Fibroblast of pulmonary artery (primary cell): ENCODE results near the gene PDE7B.

Source experiments
- DNase-seq: peaks from one replicate; pipeline ENCODE4 v3.0.0-alpha.2; 2010; ENCODE audit warnings: low read depth
- H3K4me3 ChIP-seq: replicated peaks from 2 replicates; pipeline ENCODE4 v1.5.1; 2011; ENCODE audit warnings: low read depth, mild to moderate bottlenecking, control low read depth, low read length, moderate library complexity
- TF ChIP-seq, protein P1 (sequence below): IDR thresholded peaks from 2 replicates; pipeline ENCODE4 v1.5.1; 2011; ENCODE audit warnings: mild to moderate bottlenecking, control low read depth, low read length, inconsistent platforms; ENCODE audit errors: missing control alignments

Gene PDE7B

DNA sequence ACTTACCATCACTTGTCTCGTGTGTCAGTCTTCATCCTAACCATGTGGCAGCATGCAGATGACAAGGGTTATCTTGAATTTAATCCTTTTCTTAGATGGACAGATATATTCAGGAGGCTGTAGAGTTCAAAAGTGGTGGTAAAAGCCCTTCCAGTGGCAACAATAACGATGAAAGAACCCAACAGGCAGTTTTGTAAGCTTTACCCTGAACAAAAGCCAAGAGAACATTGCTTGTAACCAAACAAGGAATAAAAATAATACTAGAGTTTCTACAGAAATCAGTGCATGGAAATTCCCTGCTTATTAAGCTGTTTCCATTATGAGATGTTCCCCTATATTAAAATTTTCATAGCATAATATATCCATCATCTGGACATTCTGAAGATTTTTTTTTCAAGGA lies 69.7 kb downstream of the PDE7B start:
- DNase-seq, result peak; percentile 46
- TF ChIP-seq, protein P1, sequence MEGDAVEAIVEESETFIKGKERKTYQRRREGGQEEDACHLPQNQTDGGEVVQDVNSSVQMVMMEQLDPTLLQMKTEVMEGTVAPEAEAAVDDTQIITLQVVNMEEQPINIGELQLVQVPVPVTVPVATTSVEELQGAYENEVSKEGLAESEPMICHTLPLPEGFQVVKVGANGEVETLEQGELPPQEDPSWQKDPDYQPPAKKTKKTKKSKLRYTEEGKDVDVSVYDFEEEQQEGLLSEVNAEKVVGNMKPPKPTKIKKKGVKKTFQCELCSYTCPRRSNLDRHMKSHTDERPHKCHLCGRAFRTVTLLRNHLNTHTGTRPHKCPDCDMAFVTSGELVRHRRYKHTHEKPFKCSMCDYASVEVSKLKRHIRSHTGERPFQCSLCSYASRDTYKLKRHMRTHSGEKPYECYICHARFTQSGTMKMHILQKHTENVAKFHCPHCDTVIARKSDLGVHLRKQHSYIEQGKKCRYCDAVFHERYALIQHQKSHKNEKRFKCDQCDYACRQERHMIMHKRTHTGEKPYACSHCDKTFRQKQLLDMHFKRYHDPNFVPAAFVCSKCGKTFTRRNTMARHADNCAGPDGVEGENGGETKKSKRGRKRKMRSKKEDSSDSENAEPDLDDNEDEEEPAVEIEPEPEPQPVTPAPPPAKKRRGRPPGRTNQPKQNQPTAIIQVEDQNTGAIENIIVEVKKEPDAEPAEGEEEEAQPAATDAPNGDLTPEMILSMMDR, result no peak
- H3K4me3 ChIP-seq, result no peak overlapping the region

DNA sequence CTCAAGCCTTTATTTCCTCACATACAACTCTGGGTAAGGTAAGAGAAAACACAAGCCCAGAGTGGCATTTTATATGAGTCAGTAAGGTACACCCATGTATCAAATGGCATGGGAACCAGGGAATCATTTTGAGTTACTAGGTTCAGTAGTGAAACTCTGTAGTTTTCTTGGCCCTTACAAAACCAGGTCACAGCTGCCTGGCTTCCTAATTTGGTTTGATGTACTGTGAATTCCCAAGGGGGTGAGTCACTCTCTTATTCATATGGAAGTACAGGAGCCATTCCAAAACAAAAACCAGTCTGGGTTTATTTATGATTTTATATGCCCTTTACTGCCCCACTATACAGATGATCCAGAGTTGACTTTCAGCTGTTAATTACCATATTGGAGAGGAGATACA lies 70.7 kb downstream of the PDE7B start:
- peak; percentile 98 for DNase-seq
- TF ChIP-seq, protein P1, result no peak
- no peak overlapping the region for H3K4me3 ChIP-seq

DNA sequence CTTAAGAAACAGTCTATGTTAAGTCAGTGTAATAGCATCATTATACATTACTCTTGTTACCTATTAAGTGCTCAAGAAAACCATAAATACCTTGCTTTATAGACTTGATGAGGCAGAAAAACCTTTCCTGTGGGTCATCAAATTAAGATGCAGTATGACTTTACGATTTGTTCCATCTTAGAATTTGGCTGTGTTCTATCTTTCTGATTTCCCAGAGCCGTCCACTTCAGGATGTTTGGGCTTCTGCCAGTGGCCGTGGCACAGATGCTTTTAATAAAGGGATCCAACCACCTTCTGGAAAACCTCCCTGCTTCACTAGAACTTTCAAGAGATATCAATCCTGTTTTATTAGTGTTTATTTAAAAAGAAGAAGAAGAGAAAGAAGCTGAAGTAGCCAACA lies 71.2 kb downstream of the PDE7B start:
- DNase-seq, result peak; percentile 68
- TF ChIP-seq, protein P1, result no peak

DNA sequence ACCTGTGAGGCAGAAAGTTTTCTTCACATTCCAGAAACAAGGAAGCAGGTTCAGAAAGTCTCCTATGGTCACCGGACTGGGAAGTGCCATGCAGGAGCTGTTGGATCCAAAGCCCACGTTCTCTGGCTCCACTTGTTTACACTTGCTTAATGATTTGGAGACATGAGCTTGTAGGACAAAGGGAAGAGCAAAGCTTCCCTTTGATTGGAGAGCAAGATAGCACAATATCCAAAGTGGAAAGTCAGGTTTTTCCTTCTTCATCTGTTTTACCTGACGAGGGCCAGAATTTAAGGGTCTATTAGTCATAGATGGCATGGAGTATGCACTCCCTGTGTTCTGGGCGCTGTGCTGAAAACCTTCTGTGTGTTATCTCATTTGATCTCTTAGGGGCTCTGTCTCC lies 81.2 kb downstream of the PDE7B start:
- H3K4me3 ChIP-seq, result no peak overlapping the region
- no peak for DNase-seq
- TF ChIP-seq, protein P1, result no peak

More for the DNA sequence above, 71.2 kb downstream of the PDE7B start:
- no peak overlapping the region for H3K4me3 ChIP-seq

DNA sequence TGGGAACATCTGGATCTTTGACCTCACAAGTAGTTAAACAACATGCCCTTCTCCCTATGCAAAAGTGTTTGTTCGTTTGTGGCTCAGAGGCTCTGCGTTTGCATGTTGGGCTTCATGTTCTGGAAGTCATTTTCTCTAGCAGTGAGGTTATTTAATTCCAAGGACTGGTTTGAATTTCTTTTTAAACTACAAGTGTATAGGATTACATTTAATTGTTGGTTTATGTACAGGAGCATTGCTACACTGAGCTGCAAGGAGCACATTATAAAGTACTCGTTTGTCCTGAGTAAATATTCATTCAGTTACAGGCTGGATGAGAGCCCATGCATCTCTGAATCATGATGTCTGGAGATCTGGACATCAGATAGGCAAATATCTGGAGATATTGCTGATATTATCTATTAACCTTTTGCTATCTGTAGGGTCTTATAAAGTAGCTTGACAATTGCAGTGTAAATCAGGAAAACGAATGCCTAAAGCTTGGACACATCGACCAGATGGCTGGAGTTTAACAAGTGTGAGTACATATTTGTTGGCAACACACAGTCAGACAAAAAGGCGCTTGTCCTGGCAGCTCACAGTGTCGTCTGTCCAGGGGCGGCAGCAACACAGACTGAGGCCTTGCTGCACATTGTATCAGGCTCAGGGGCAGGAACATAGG lies 84.6 kb downstream of the PDE7B start:
- no peak overlapping the region for H3K4me3 ChIP-seq
- DNase-seq, result peak; percentile 40

DNA sequence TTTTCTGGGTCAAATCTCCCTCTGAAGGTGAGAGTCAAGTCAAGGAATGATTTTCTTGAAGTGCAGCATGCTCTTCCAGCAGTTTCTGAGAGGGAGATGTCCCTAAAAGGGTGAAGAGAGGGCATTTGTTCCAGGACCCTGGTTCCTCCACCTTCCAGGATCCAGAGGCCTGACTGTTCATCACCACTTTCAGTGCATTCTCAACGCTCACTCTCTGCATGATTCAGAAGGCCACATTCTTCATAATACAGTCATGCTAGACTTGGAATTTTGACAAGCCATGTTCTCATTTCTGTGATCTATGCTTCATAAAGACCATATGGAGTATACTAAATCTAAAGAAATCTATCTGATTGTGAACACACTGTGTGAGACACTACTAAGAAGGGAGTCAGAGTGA lies 85.1 kb downstream of the PDE7B start:
- H3K4me3 ChIP-seq, result no peak overlapping the region
- DNase-seq, result peak; percentile 94

More for the DNA sequence above, 84.6 kb downstream of the PDE7B start:
- TF ChIP-seq, protein P1, result no peak

DNA sequence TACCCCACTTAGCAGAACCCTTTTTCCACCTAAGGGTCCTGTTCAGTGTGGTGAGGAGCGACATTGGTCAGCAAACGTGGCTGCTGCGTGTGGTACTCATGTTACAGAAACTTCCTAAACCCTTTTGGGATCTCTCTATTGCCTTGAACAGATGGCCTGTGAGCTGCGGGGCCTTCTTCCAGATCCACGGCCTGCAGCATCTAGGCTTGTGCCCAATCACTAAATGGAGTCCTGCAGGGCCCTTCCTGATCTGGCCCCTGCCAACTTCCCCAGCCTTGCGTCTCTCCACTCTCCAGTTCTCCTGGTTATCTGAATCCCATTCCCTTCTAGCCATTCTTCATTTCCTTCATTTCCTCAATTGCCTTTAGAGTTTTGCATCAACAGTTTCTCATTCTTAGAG lies 85.6 kb downstream of the PDE7B start:
- H3K4me3 ChIP-seq, result no peak overlapping the region
- no peak for DNase-seq
- TF ChIP-seq, protein P1, result no peak

More for the DNA sequence above, 85.1 kb downstream of the PDE7B start:
- TF ChIP-seq, protein P1, result no peak
